Endothelial cell of umbilical vein (primary cell): ENCODE results near the gene ADA. TPM values are rescaled to one million over a fixed set of nuclear protein-coding genes. Genes with fewer than 3 reads are reported as not detected.
A peak's percentile ranks its signal among the peaks of the same experiment; 100 is the strongest.

ENCODE experiments used
- BruUV-seq: library from RNA; stranded (reverse); fragments of 400-500 nt; replicated peaks from 2 replicates; lab custom pipeline; 2021; lab: Mats Ljungman, UMichigan
- CTCF ChIA-PET: fragments of 300-600, 350-600 bp; sonication (Branson Sonifier 250); formaldehyde crosslinking; loops from one replicate; lab custom pipeline; 2021; ENCODE audit warnings: antibody characterized with exemption, inconsistent platforms; lab: Charles Lee
- POLR2A ChIA-PET: fragments of 300-600, 350-600 bp; sonication (Branson Sonifier 250); formaldehyde crosslinking; loops from one replicate; lab custom pipeline; 2021; ENCODE audit warnings: antibody characterized with exemption, inconsistent platforms; lab: Charles Lee
- DNase-seq: peaks from one replicate; pipeline ENCODE4 v3.0.0-alpha.2; 2011; ENCODE audit warnings: low read depth, low spot score
- FAIRE-seq: peaks from 2 replicates; lab custom pipeline; 2011; peaks lifted over from hg19 to GRCh38; lab: Jason Lieb, UNC
- H2AFZ ChIP-seq: 2 replicates; pipeline ENCODE4 v1.6.0; 2012; ENCODE audit warnings: low read depth, low read length, control low read depth, inconsistent platforms
- H3K27ac ChIP-seq: 2 replicates; pipeline ENCODE4 v1.5.1; 2011; ENCODE audit warnings: low read depth, mild to moderate bottlenecking, control low read depth, low read length, moderate library complexity; ENCODE audit not compliant: insufficient read depth
- H3K27me3 ChIP-seq, 2 experiments: 2 replicates each; pipeline versions ENCODE4 v1.6.0 to v1.6.1; 2011; ENCODE audit warnings: low read length in 2 of 2, mixed read lengths in 1 of 2; ENCODE audit not compliant: control insufficient read depth in 2 of 2, insufficient read depth in 2 of 2
- H3K36me3 ChIP-seq, 2 experiments: 2 replicates in 1 of 2; 3 replicates in 1 of 2; pipeline ENCODE4 v1.5.1; 2011; ENCODE audit warnings: low read length in 2 of 2, mild to moderate bottlenecking in 1 of 2, moderate library complexity in 1 of 2; ENCODE audit not compliant: control insufficient read depth in 2 of 2, insufficient read depth in 2 of 2; ENCODE audit errors: extremely low read depth in 1 of 2
- H3K4me1 ChIP-seq: 3 replicates; pipeline ENCODE4 v1.5.1; 2011; ENCODE audit warnings: mild to moderate bottlenecking, low read length; ENCODE audit not compliant: control insufficient read depth, insufficient read depth; ENCODE audit errors: extremely low read depth
- H3K4me2 ChIP-seq: 2 replicates; pipeline ENCODE4 v1.6.1; 2011; ENCODE audit warnings: low read length, control low read depth, mixed read lengths; ENCODE audit not compliant: insufficient read depth
- H3K4me3 ChIP-seq, 3 experiments: fragments of 200-600 bp in 1 of 3; sonication (generic), shearing (Covaris generic) in 1 of 3; replicated peaks in 1 of 3; 2 replicates each; pipeline ENCODE4 v1.5.1; 2011 to 2016; ENCODE audit warnings: control low read depth in 3 of 3, low read length in 3 of 3, mild to moderate bottlenecking in 2 of 3, inconsistent platforms in 1 of 3, low read depth in 1 of 3, moderate library complexity in 1 of 3; ENCODE audit not compliant: insufficient read depth in 1 of 3
- H3K79me2 ChIP-seq: 2 replicates; pipeline ENCODE4 v1.6.0; 2012; ENCODE audit warnings: low read length, inconsistent platforms; ENCODE audit not compliant: control insufficient read depth, insufficient read depth
- H3K9ac ChIP-seq: replicated peaks from 2 replicates; pipeline ENCODE3; 2011; ENCODE audit warnings: low read length, control low read depth; ENCODE audit not compliant: insufficient read depth; ENCODE audit errors: extremely low read depth
- H3K9me1 ChIP-seq: replicated peaks from 3 replicates; pipeline ENCODE4 v1.6.0; 2011; ENCODE audit warnings: mild to moderate bottlenecking, low read length; ENCODE audit not compliant: control insufficient read depth, insufficient read depth; ENCODE audit errors: extremely low read depth
- H3K9me3 ChIP-seq: replicated peaks from 2 replicates; pipeline ENCODE4 v1.5.1; 2012; ENCODE audit warnings: low read length, inconsistent platforms; ENCODE audit not compliant: control insufficient read depth, insufficient read depth
- H4K20me1 ChIP-seq: replicated peaks from 2 replicates; pipeline ENCODE3; 2011; ENCODE audit warnings: mild to moderate bottlenecking, low read length; ENCODE audit not compliant: control insufficient read depth, insufficient read depth; ENCODE audit errors: extremely low read depth
- CTCF ChIP-seq, 2 donors: IDR thresholded peaks; 1 replicate in 1 of 2; 2 replicates in 1 of 2; pipeline ENCODE4 v1.5.1; 2011; ENCODE audit warnings: low read length in 2 of 2, mild to moderate bottlenecking in 2 of 2, moderate library complexity in 2 of 2, control low read depth in 1 of 2, inconsistent platforms in 1 of 2, low read depth in 1 of 2; ENCODE audit not compliant: insufficient read depth in 1 of 2; ENCODE audit errors: extremely low read depth in 1 of 2
- EZH2 ChIP-seq: IDR thresholded peaks from 2 replicates; pipeline ENCODE4 v1.6.1; 2012; ENCODE audit warnings: borderline replicate concordance, low read depth, mild to moderate bottlenecking, moderate library complexity, low read length, inconsistent platforms; ENCODE audit not compliant: severe bottlenecking
- FOS ChIP-seq: IDR thresholded peaks from 2 replicates; pipeline ENCODE4 v1.6.1; 2011; ENCODE audit warnings: mild to moderate bottlenecking, low read length, moderate library complexity, borderline replicate concordance; ENCODE audit not compliant: insufficient read depth
- GATA2 ChIP-seq: IDR thresholded peaks from 2 replicates; pipeline ENCODE4 v1.7.0; 2011; ENCODE audit warnings: low read depth, mild to moderate bottlenecking, moderate library complexity, mixed read lengths, low read length; ENCODE audit not compliant: insufficient read length, insufficient read depth
- JUN ChIP-seq: IDR thresholded peaks from 2 replicates; pipeline ENCODE4 v1.6.1; 2011; ENCODE audit warnings: borderline replicate concordance, low read depth; ENCODE audit not compliant: insufficient read length, insufficient read depth
- MAX ChIP-seq: IDR thresholded peaks from 2 replicates; pipeline ENCODE4 v1.6.1; 2011; ENCODE audit not compliant: insufficient read depth, insufficient read length
- MYC ChIP-seq: IDR thresholded peaks from one replicate; pipeline ENCODE4 v1.6.1; 2011; ENCODE audit warnings: mild to moderate bottlenecking, low read depth, low read length
- POLR2A ChIP-seq: IDR thresholded peaks from 2 replicates; pipeline ENCODE4 v1.6.1; 2012; ENCODE audit warnings: low read depth, mild to moderate bottlenecking, control low read depth, low read length
- POLR2AphosphoS5 ChIP-seq: IDR thresholded peaks from 2 replicates; pipeline ENCODE4 v1.6.1; 2012; ENCODE audit warnings: low read depth, mild to moderate bottlenecking, control low read depth, low read length, moderate library complexity; ENCODE audit not compliant: insufficient read depth
- dilution Hi-C: fragments of 300-500 bp; cut with MboI; formaldehyde crosslinking; loops from one replicate; pipeline ENCODE4 v1.15.0; 2019; ENCODE audit warnings: low sequenced_read_pairs; ENCODE audit not compliant: extremely low pct_ligation_motif_present
- intact Hi-C: fragments of 100-400 bp; cut with micrococcal nuclease; formaldehyde crosslinking; loops from one replicate; pipeline ENCODE4 v1.10.0; 2022
- polyA plus RNA-seq, 4 experiments: library from polyadenylated mRNA; depleted of rRNA in 3 of 4; stranded (reverse) in 3 of 4; unstranded in 1 of 4; fragments of >200 nt; gene quantifications; 2 replicates each; pipeline versions ENCODE4 v1.2.1 to v1.2.3, GENCODE V29; 2011 to 2012; ENCODE audit warnings: missing spikeins in 1 of 4
- total RNA-seq: library from RNA; stranded (reverse); gene quantifications from 2 replicates; pipeline ENCODE4 v1.2.3, GENCODE V29; 2021

ADA gene
- total and polyA plus RNA-seq, 2 donors (not counting 3 experiments of a cell fraction or from before 2014, with no cell fraction given) = 26.3 to 33.1 TPM

GRCh38 chr20:44642203-44643153 is 9.0 kb downstream of the ADA start:
- intact Hi-C loops (loop anchor here (1.0 to 2.0 kb wide), 6 partner anchors 9 to 243 kb away; partner anchors contain the start of genes ADA, PKIG and YWHAB), dilution Hi-C loops (no loop called here)
- Histone ChIP-seq H3K4me3 (no peak overlapping the region), H3K9ac (peak overlapping the region; percentile 82), H3K4me2 (peak overlapping the region; percentile 37), H3K9me3 (no peaks in the 10 kb centered on the region), H2AFZ (peak overlapping the region; percentile 27), H4K20me1 (no peaks in the 10 kb centered on the region), H3K36me3 (no peaks in the 10 kb centered on the region), H3K4me1 (peaks cover 48% of the 10 kb centered on the region), H3K27me3 (no peaks in the 10 kb centered on the region), H3K27ac (peak overlapping the region; percentile 98), H3K9me1 (no peaks in the 10 kb centered on the region), H3K79me2 (no peaks in the 10 kb centered on the region)
- CTCF ChIA-PET = interaction anchor here (0.8 to 6.5 kb wide), 7 partner anchors 8 to 91 kb away, joined by 3 to 39 read pairs (median 4); partner anchors contain the start of gene ADA
- DNase-seq (peak; percentile 89), FAIRE-seq (peak; percentile 94)
- TF ChIP-seq MAX (no peak), EZH2 (no peak), MYC (no peak), JUN (no peak), GATA2 (no peak), POLR2A (peak; percentile 21), POLR2AphosphoS5 (peak; percentile 24), CTCF (IDR thresholded peaks at IDR 0.05; ENCODE audit: extremely low read depth in 1 of 2, insufficient read depth in 1 of 2, low read depth in 1 of 2, low read length in 2 of 2) (no peak), FOS (no peak)
- BruUV-seq = TSS peak; percentile 68
- POLR2A ChIA-PET = no interaction called here
